ENCODE measurements around the gene AFF4.
A peak's percentile ranks its signal among the peaks of the same experiment; 100 is the strongest.
"Not testable (repeated sequence)": the region's sequence is repeated elsewhere in the genome, so short reads cannot be mapped to it uniquely, and the experiment has no call there.

AFF4 gene

GRCh38 chr5:132963171-132964104, at the start of gene AFF4:
TSS of gene AFF4 (minus strand) at chr5:132963634. CDS start at chr5:132937189, 26,445 bp downstream.
- DNase-seq: peak; percentile 81 to 98 (median 95)

DNA sequence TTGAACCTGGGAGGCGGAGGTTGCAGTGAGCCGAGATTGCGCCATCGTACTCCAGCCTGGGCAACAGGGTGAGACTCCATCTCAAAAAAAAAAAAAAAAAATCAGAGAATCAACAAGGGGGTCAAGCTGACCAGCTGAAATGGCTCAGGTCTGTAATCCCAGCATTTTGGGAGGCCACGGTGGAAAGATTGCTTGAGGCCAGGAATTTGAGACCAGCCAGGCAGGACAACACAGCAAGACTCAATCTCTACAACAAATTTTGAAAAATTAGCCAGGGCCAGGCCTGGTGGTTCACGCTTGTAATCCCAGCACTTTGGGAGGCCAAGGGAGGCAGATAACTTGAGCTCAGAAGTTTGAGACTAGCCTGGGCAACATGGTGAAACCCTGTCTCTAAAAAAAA, 45.0 kb upstream of the AFF4 start:
- not testable (repeated sequence) for DNase-seq

DNA sequence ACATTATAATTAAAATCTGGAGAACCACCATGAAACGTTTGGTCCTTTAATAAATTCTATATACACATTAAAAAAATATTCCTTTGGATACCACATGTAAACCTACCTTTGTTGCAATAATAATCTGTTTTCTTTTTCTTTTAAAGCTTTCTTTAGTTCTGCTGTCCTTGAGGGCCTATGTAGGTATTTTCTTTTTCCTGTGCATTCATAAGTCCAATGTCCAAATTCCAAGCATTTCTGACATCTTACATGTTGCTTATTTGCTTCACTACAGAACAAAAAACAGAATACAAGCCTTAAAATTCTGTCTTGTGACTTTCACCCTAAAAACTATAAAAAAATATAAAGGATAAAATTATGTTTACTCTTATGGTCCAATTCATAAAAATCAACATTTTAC, 43.2 kb upstream of the AFF4 start:
- DNase-seq: no peak

GRCh38 chr5:132999246-132999645, 35.8 kb upstream of the AFF4 start:
- no peak for DNase-seq

- no peak for DNase-seq
These were observed 35.1 kb upstream of the AFF4 start for GRCh38 chr5:132998556-132998955.

DNA sequence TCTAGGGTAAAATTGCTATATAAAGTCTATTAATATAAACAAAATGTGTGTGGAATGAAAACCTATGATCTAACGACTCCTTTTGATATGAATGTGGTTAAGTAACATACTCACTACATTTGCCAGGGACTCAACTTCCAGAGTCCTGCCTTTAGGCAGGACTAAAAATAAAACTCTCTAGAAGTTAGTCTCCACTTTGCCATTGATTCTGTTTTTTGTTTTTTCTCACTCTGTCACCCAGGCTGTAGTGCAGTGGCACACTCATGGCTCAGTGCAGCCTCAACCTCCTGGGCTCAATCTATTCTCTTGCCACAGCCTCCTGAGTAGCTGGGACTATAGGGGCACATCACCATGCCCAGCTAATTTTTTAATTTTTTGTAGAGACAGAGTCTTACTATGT, 32.9 kb upstream of the AFF4 start:
- no peak for DNase-seq

DNA sequence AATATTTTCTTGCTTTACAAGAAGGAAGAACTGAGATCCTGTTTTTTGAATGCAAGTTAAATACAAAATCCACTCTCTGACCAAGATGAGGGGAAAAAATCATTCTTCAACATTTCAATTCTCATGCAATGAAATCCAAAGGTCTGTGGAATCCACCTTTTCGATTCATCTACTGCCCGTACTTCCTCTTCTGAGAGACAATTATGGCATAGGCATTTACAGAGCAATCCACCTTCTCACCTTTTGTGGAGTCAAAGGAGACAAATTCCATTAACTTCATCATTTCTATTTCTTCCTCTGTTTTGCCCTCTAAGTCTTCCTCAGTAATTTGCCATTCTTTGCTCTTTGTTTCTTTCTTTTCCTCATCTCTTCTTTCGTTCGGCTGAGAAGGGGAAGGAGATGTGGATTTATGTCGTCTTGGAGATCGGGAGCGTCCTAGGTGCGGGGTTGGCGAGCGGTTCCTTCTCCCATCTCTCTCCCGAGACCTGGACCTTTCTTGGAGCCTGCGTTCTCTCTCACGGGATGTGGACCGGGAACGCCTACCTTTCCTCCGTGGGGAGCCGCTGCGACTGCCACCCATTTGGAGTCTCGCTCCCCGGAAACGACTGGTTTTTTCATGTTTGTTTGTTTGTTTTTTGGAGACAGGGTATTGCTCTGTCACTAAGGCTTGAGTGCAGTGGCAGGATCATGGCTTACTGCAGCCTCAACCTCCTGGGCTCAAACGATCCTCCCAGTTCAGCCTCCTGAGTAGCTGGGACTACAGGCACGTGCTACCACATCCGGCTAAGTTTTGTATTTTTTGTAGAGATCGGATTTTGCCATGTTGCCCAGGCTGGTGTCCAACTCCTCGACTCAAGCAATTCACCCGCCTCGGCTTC, 24.3 kb upstream of the AFF4 start:
- no peak for DNase-seq

- not testable (repeated sequence) for DNase-seq
These were observed 19.5 kb upstream of the AFF4 start for GRCh38 chr5:132982971-132983370.

DNA sequence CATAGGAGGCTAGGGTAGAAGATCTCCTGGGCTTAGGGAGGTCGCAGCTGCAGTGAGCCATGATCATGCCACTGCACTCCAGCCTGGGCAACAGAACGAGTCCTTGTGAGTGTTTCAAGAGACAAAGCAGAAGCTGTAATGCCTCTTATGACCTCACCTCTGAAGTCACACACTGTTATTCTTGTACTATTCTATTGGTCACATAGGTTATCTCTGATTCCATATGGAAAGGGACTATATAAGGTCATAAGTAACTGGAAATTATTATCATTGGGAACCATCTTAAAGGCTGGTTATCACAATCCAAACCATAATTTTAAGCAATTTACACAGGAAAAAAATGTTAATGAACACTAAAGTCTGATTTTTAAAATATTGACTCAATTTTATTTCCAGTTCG, 17.9 kb upstream of the AFF4 start:
- no peak for DNase-seq

- no peak for DNase-seq
These were observed 16.5 kb upstream of the AFF4 start for GRCh38 chr5:132979976-132980375.

DNA sequence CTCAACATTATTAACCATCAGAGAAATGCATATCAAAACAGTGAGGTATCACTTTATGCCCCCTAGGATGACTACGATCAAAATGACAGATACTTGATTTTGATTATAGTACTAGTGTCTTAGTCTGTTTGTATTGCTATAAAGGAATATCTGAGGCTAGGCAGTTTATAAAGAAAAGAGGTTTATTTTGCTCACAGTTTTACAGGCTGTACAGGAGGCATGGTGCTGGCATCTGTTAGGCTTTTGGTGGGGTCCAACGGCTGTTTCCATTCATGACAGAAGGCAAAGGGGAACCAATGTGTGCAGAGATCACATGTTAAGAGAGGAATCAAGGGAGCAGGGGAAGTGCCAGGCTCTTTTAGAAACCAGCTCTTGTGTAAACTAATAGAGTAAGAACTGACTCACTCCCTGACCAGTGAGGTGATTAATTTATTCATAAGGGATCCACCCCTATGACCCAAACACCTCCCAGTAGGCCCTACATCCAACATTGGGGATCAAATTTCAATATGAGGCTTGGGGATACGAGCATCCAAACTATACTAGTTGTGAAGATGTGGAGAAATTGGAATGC, 16.0 kb upstream of the AFF4 start:
- DNase-seq: no peak

- DNase-seq: no peak
These were observed 13.4 kb upstream of the AFF4 start for GRCh38 chr5:132976852-132977251.

- not testable (repeated sequence) for DNase-seq
These were observed 9.0 kb upstream of the AFF4 start for GRCh38 chr5:132972436-132972828.

- DNase-seq: no peak
These were observed 8.3 kb upstream of the AFF4 start for GRCh38 chr5:132971483-132972435.

DNA sequence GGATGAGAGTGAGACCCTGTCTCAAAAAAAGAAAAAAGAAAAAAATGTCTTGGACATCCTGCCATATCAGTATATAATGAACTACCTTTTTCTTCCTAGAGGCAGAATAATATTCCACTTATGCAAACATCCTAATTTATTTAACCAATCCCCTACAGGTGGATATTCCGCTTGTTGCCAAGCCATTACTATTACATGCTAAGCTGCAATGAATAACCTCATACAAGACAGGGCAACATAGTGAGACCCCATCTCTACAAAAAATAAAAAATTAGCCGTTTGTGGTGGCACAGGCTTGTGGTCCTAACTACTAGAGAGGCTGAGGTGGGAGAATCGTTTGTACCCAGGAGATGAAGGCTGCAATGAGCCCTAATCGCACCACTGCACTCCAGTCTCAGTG, 1.7 kb upstream of the AFF4 start:
- no peak for DNase-seq

GRCh38 chr5:132962429-132963021, 909 bp downstream of the AFF4 start:
- peak in 6 of 14 donors; percentile 2 to 34 (median 9) for DNase-seq

DNA sequence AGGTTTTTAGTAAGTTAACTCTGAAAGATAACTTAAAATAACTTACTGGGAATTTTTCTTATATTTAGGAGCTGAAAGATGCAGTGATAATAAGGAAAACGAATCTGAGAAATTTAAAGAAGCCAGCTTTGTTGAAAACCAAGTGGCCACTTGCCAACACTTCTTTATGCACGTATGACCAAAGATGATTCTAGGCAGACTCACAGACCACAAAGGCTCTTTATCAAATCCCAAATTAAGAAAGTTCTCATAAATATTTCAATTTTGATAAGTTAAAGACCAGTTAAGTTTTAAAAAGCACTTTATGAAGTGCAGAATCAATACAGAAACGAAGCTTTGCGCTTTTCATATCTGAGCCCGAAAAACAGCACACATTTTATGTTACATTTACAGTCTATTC, 1.5 kb downstream of the AFF4 start:
- no peak for DNase-seq

- not testable (repeated sequence) for DNase-seq
These were observed 2.2 kb downstream of the AFF4 start for GRCh38 chr5:132961123-132961815.

GRCh38 chr5:132956166-132956799, 7.2 kb downstream of the AFF4 start:
- not testable (repeated sequence) for DNase-seq

- no peak for DNase-seq
These were observed 9.7 kb downstream of the AFF4 start for GRCh38 chr5:132953710-132954109.
